RWPE2 (cell line): Measurements from ENCODE around the gene ERF.

Experiments
- ATAC-seq: fragments of 200-7000 bp; cut with Tn5 transposase; 3 replicates; pipeline ENCODE4 v1.9.1; 2021; ENCODE audit warnings: low read depth
- DNase-seq: peaks from one replicate; pipeline ENCODE4 v3.0.0-alpha.2; 2020; ENCODE audit warnings: low spot score
- H3K27ac ChIP-seq: fragments of 450-650 bp; 2 replicates; pipeline ENCODE4 v1.5.1; 2017; ENCODE audit warnings: mild to moderate bottlenecking; ENCODE audit not compliant: poor library complexity, severe bottlenecking
- H3K27me3 ChIP-seq: fragments of 250-450 bp; sonication (Bioruptor Pico); 2 replicates; pipeline ENCODE4 v1.5.1; 2021; ENCODE audit warnings: mild to moderate bottlenecking, moderate library complexity; ENCODE audit not compliant: insufficient read depth, poor library complexity, severe bottlenecking
- H3K36me3 ChIP-seq: fragments of 250-450 bp; sonication (Bioruptor Pico); 2 replicates; pipeline ENCODE4 v1.5.1; 2020; ENCODE audit warnings: low read depth, mild to moderate bottlenecking, moderate library complexity
- H3K4me1 ChIP-seq: fragments of 250-450 bp; sonication (Bioruptor Pico); 2 replicates; pipeline ENCODE4 v1.5.1; 2021; ENCODE audit warnings: mild to moderate bottlenecking, moderate library complexity; ENCODE audit not compliant: insufficient read depth, poor library complexity, severe bottlenecking
- H3K4me3 ChIP-seq: fragments of 250-450 bp; sonication (Bioruptor Pico); 2 replicates; pipeline ENCODE4 v1.5.1; 2021; ENCODE audit warnings: mild to moderate bottlenecking, moderate library complexity; ENCODE audit not compliant: severe bottlenecking
- H3K9me3 ChIP-seq: fragments of 250-450 bp; sonication (Bioruptor Pico); 2 replicates; pipeline ENCODE4 v1.5.1; 2021; ENCODE audit warnings: mild to moderate bottlenecking, moderate library complexity; ENCODE audit not compliant: severe bottlenecking
- CTCF ChIP-seq: fragments of 450-650 bp; IDR thresholded peaks from one replicate; pipeline ENCODE4 v1.5.1; 2017; ENCODE audit warnings: mild to moderate bottlenecking, moderate library complexity; ENCODE audit not compliant: poor library complexity, severe bottlenecking

Gene ERF

DNA sequence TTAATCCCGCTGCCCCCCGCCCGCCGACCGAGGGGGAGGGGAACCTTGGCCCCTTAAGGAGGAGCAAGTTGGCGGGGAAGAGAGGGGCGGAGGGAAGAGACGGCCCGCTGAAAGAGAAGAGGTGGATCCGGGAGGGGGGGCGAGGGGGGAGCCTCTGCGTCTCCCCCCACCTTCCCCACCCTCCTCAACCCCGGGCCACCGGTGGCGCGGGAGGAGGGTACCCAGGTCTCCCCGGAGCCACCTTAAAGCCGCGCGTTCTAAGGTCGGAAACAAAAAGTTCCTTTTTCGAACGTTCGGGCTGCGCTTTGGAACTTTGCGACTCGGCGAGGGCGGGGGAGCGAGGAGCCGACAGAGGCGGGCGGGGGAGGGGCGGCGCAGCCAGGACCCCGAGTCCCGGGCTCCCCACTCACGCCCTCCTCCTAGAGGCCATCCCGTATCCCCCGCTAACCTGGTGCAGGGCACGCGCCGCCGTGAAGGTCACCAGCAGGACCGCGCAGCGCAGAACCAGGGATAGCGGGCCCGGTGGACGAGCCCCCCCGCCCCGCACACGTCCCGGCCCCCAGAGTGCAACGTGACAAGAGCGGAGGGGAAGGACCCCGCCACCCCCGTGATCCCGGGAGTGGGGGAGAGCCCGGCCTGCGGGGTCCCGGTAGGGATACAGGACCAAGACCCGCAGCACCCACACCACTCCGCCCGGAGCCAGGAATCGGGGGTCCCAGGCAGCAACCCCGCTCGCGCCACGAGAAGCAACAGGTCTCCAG, 659 bp downstream of the ERF start:
- Histone ChIP-seq H3K27ac (peak overlapping the region; percentile 96), H3K27me3 (no peaks in the 10 kb centered on the region), H3K9me3 (no peaks in the 10 kb centered on the region), H3K36me3 (peaks cover 20% of the 10 kb centered on the region), H3K4me1 (peaks cover 7% of the 10 kb centered on the region), H3K4me3 (peak overlapping the region; percentile 79)
- DNase-seq = no peak
- no peak for ATAC-seq
- TF ChIP-seq CTCF = no peak

GRCh38 chr19:42253245-42254088, 1.5 kb downstream of the ERF start:
- ATAC-seq (peak; percentile 35), DNase-seq (no peak)
- H3K4me3 ChIP-seq = peak overlapping the region; percentile 79
- H3K9me3 ChIP-seq = no peaks in the 10 kb centered on the region
- H3K27ac ChIP-seq = peak overlapping the region; percentile 96
- no peak for TF ChIP-seq CTCF
- H3K4me1 ChIP-seq = peaks cover 7% of the 10 kb centered on the region
- peaks cover 28% of the 10 kb centered on the region for H3K36me3 ChIP-seq
- no peaks in the 10 kb centered on the region for H3K27me3 ChIP-seq

DNA sequence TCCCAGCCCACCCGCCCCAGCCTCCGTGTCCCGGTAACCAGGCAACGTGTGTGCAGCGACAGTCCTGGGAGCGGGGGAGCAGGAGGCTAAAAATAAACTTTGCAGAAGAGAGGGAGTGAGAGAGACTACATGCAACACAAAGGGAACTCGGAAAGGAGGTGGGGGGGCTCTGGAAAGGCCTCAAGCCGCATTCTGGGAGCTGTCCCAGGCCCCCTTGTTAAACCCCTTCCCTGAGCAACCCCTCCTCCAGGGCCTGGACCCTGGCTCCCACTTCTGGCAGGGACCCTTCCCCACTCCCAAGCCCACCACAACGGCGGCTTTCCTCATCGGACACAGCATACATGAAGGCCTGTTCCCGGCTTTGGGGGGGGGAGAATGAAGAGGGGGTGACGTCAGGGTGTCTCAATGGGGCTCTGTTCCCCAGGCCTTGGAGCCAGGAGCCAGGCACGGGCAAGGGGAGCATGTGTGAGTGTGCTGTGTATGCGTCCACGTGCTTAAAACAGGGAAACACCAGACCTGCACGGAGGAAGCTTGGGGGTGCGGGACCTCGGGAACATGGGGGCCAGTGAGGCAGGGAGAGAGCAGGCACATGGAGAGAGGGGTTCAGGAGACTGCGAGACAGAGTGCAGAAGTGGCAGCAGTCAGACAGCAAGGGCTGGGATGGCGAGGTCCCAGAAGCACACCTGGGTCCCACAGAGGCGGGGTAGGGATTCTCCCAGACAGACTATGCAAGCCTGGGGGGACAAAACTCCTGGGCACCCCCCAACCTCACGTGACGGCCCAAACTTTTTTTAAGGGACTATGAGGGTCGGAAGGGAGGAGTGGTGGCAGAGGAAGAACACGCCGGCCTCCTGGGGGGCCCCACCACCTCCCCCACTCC, 2.3 kb downstream of the ERF start:
- Histone ChIP-seq H3K27ac (peak overlapping the region; percentile 96), H3K27me3 (no peaks in the 10 kb centered on the region), H3K9me3 (no peaks in the 10 kb centered on the region), H3K36me3 (peaks cover 31% of the 10 kb centered on the region), H3K4me1 (peaks cover 7% of the 10 kb centered on the region), H3K4me3 (peak overlapping the region; percentile 79)
- ATAC-seq (peak; percentile 5; the same call in 1 of the 3 replicates), DNase-seq (no peak)
- TF ChIP-seq CTCF = no peak

- TF ChIP-seq CTCF = no peak
- DNase-seq (no peak), ATAC-seq (peak; percentile 15; the same call in 1 of the 3 replicates)
- peaks cover 7% of the 10 kb centered on the region for H3K4me1 ChIP-seq
- peak overlapping the region; percentile 79 for H3K4me3 ChIP-seq
- H3K27me3 ChIP-seq = no peaks in the 10 kb centered on the region
- peaks cover 34% of the 10 kb centered on the region for H3K36me3 ChIP-seq
- H3K9me3 ChIP-seq = no peaks in the 10 kb centered on the region
- peak overlapping the region; percentile 96 for H3K27ac ChIP-seq
Measured at GRCh38 chr19:42251572-42252358, 3.2 kb downstream of the ERF start.
